ENCODE results near the gene TMUB2.

Gene TMUB2

GRCh38 chr17:44214230-44214494 lies 27.4 kb downstream of the TMUB2 start:
- no peaks in the 10 kb centered on the region for H3K27me3 ChIP-seq (ENCODE audit: control insufficient read depth in 1 of 2, insufficient read depth in 2 of 2, low read length in 2 of 2)
- H3K4me3 ChIP-seq (ENCODE audit: low read length in 2 of 2): no peak overlapping the region
- H3K9me3 ChIP-seq (ENCODE audit: control insufficient read depth in 2 of 2, low read length in 2 of 2): no peaks in the 10 kb centered on the region
- peaks cover 39% of the 10 kb centered on the region for H3K4me1 ChIP-seq (ENCODE audit: control insufficient read depth, insufficient read depth, low read length)
- H3K36me3 ChIP-seq (ENCODE audit: control insufficient read depth in 2 of 2, insufficient read depth in 2 of 2, low read length in 2 of 2): peaks cover 48 to 51% of the 10 kb centered on the region in 2 donors
- no peak overlapping the region for H3K9ac ChIP-seq (ENCODE audit: low read length in 2 of 2)
- no peak overlapping the region for H3K27ac ChIP-seq (ENCODE audit: low read length)

DNA sequence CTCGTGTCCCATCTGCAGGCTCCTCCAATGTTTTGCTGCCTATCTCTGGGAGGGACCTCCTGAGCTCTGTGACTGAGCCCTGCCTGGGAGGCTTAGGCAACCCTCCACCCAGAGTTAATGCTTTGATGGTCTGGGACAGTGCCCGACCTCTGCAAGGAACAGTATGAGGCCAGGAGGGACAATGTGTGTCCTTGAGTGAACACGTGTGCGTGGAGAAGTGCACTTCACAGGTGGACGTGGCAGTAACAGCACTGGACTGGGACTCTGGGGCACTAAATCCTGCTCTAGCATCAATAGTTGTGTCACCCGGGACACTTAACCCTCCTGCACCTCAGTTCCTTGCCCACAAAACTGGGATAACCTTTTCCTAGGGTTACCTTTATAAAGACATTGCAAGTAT lies 28.1 kb downstream of the TMUB2 start:
- H3K9me3 ChIP-seq (ENCODE audit: control insufficient read depth in 2 of 2, low read length in 2 of 2): no peaks in the 10 kb centered on the region
- no peaks in the 10 kb centered on the region for H3K27me3 ChIP-seq (ENCODE audit: control insufficient read depth in 1 of 2, insufficient read depth in 2 of 2, low read length in 2 of 2)
- H3K4me1 ChIP-seq (ENCODE audit: control insufficient read depth, insufficient read depth, low read length): peaks cover 36% of the 10 kb centered on the region
- H3K4me3 ChIP-seq (ENCODE audit: low read length in 2 of 2): no peak overlapping the region
- peaks cover 40 to 45% of the 10 kb centered on the region in 2 donors for H3K36me3 ChIP-seq (ENCODE audit: control insufficient read depth in 2 of 2, insufficient read depth in 2 of 2, low read length in 2 of 2)
- no peak overlapping the region for H3K9ac ChIP-seq (ENCODE audit: low read length in 2 of 2)
- H3K27ac ChIP-seq (ENCODE audit: low read length): no peak overlapping the region

GRCh38 chr17:44216173-44216572 lies 29.4 kb downstream of the TMUB2 start:
- H3K4me3 ChIP-seq (ENCODE audit: low read length in 2 of 2): no peak overlapping the region
- H3K9me3 ChIP-seq (ENCODE audit: control insufficient read depth in 2 of 2, low read length in 2 of 2): no peaks in the 10 kb centered on the region
- H3K27ac ChIP-seq (ENCODE audit: low read length): peak overlapping the region; percentile 24
- H3K36me3 ChIP-seq (ENCODE audit: control insufficient read depth in 2 of 2, insufficient read depth in 2 of 2, low read length in 2 of 2): peaks cover 39 to 45% of the 10 kb centered on the region in 2 donors
- H3K4me1 ChIP-seq (ENCODE audit: control insufficient read depth, insufficient read depth, low read length): peaks cover 24% of the 10 kb centered on the region
- H3K9ac ChIP-seq (ENCODE audit: low read length in 2 of 2): no peak overlapping the region
- no peaks in the 10 kb centered on the region for H3K27me3 ChIP-seq (ENCODE audit: control insufficient read depth in 1 of 2, insufficient read depth in 2 of 2, low read length in 2 of 2)

DNA sequence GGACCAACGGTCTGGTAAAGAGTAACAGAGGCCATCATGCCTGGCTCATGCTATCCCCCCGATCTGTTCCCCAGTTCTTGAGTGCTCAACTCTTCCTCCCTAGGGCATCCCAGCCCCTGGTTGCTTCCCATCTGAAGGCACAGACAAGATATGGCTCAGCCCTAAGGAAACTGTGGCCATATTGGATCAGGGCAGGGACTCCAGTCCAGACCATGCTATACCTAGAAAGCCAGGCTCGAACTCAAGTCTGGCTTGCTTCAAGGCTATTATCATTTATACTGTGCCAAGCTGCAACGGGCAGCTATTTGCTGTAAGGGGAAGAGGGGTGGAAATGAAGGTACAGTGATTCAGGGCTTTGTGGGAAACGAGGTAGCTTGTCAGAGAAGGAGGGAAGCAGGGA lies 29.9 kb downstream of the TMUB2 start:
- Histone ChIP-seq H3K4me1 (ENCODE audit: control insufficient read depth, insufficient read depth, low read length) (peaks cover 26% of the 10 kb centered on the region), H3K27me3 (ENCODE audit: control insufficient read depth in 1 of 2, insufficient read depth in 2 of 2, low read length in 2 of 2) (no peaks in the 10 kb centered on the region), H3K27ac (ENCODE audit: low read length) (no peak overlapping the region), H3K4me3 (ENCODE audit: low read length in 2 of 2) (peak overlapping the region in 1 of 2 donors; percentile 22), H3K36me3 (ENCODE audit: control insufficient read depth in 2 of 2, insufficient read depth in 2 of 2, low read length in 2 of 2) (peaks cover 34 to 40% of the 10 kb centered on the region in 2 donors), H3K9me3 (ENCODE audit: control insufficient read depth in 2 of 2, low read length in 2 of 2) (no peaks in the 10 kb centered on the region), H3K9ac (ENCODE audit: low read length in 2 of 2) (peak overlapping the region in 1 of 2 donors; percentile 36)

GRCh38 chr17:44217738-44218343 lies 31.1 kb downstream of the TMUB2 start:
- peak overlapping the region; percentile 60 to 69 for H3K9ac ChIP-seq (ENCODE audit: low read length in 2 of 2)
- H3K36me3 ChIP-seq (ENCODE audit: control insufficient read depth in 2 of 2, insufficient read depth in 2 of 2, low read length in 2 of 2): peaks cover 33 to 40% of the 10 kb centered on the region in 2 donors
- H3K27me3 ChIP-seq (ENCODE audit: control insufficient read depth in 1 of 2, insufficient read depth in 2 of 2, low read length in 2 of 2): no peaks in the 10 kb centered on the region
- no peaks in the 10 kb centered on the region for H3K9me3 ChIP-seq (ENCODE audit: control insufficient read depth in 2 of 2, low read length in 2 of 2)
- peak overlapping the region; percentile 78 for H3K4me3 ChIP-seq (ENCODE audit: low read length in 2 of 2)
- peak overlapping the region; percentile 69 for H3K27ac ChIP-seq (ENCODE audit: low read length)
- H3K4me1 ChIP-seq (ENCODE audit: control insufficient read depth, insufficient read depth, low read length): peaks cover 37% of the 10 kb centered on the region

GRCh38 chr17:44218344-44219107 lies 31.8 kb downstream of the TMUB2 start:
- H3K4me3 ChIP-seq (ENCODE audit: low read length in 2 of 2): peak overlapping the region; percentile 78
- peaks cover 30 to 36% of the 10 kb centered on the region in 2 donors for H3K36me3 ChIP-seq (ENCODE audit: control insufficient read depth in 2 of 2, insufficient read depth in 2 of 2, low read length in 2 of 2)
- H3K9ac ChIP-seq (ENCODE audit: low read length in 2 of 2): peak overlapping the region; percentile 60 to 69

GRCh38 chr17:44219108-44219615 lies 32.4 kb downstream of the TMUB2 start:
- Histone ChIP-seq H3K4me3 (ENCODE audit: low read length in 2 of 2) (peak overlapping the region; percentile 58 to 78), H3K4me1 (ENCODE audit: control insufficient read depth, insufficient read depth, low read length) (peaks cover 48% of the 10 kb centered on the region), H3K27ac (ENCODE audit: low read length) (peak overlapping the region; percentile 60), H3K36me3 (ENCODE audit: control insufficient read depth in 2 of 2, insufficient read depth in 2 of 2, low read length in 2 of 2) (peaks cover 24 to 31% of the 10 kb centered on the region in 2 donors), H3K27me3 (ENCODE audit: control insufficient read depth in 1 of 2, insufficient read depth in 2 of 2, low read length in 2 of 2) (no peaks in the 10 kb centered on the region), H3K9ac (ENCODE audit: low read length in 2 of 2) (peak overlapping the region; percentile 71), H3K9me3 (ENCODE audit: control insufficient read depth in 2 of 2, low read length in 2 of 2) (no peaks in the 10 kb centered on the region)

More at GRCh38 chr17:44218344-44219107, 31.8 kb downstream of the TMUB2 start:
- Histone ChIP-seq H3K27ac (ENCODE audit: low read length) (peak overlapping the region; percentile 69), H3K9me3 (ENCODE audit: control insufficient read depth in 2 of 2, low read length in 2 of 2) (no peaks in the 10 kb centered on the region), H3K4me1 (ENCODE audit: control insufficient read depth, insufficient read depth, low read length) (peaks cover 44% of the 10 kb centered on the region), H3K27me3 (ENCODE audit: control insufficient read depth in 1 of 2, insufficient read depth in 2 of 2, low read length in 2 of 2) (no peaks in the 10 kb centered on the region)

- Histone ChIP-seq H3K36me3 (ENCODE audit: control insufficient read depth in 2 of 2, insufficient read depth in 2 of 2, low read length in 2 of 2) (peaks cover 18 to 25% of the 10 kb centered on the region in 2 donors), H3K9me3 (ENCODE audit: control insufficient read depth in 2 of 2, low read length in 2 of 2) (no peaks in the 10 kb centered on the region), H3K27me3 (ENCODE audit: control insufficient read depth in 1 of 2, insufficient read depth in 2 of 2, low read length in 2 of 2) (no peaks in the 10 kb centered on the region), H3K4me3 (ENCODE audit: low read length in 2 of 2) (peak within 1 kb of the TSS; percentile 63 to 85), H3K4me1 (ENCODE audit: control insufficient read depth, insufficient read depth, low read length) (peaks cover 48% of the 10 kb centered on the region), H3K27ac (ENCODE audit: low read length) (peak within 1 kb of the TSS; percentile 93), H3K9ac (ENCODE audit: low read length in 2 of 2) (peak within 1 kb of the TSS; percentile 74 to 90)
These were observed 32.9 kb downstream of the TMUB2 start, which contains the start of gene UBTF for GRCh38 chr17:44219616-44220212. Gene UBTF (minus strand): TSS chr17:44219675. CDS start chr17:44218229, 1,446 bp downstream.

DNA sequence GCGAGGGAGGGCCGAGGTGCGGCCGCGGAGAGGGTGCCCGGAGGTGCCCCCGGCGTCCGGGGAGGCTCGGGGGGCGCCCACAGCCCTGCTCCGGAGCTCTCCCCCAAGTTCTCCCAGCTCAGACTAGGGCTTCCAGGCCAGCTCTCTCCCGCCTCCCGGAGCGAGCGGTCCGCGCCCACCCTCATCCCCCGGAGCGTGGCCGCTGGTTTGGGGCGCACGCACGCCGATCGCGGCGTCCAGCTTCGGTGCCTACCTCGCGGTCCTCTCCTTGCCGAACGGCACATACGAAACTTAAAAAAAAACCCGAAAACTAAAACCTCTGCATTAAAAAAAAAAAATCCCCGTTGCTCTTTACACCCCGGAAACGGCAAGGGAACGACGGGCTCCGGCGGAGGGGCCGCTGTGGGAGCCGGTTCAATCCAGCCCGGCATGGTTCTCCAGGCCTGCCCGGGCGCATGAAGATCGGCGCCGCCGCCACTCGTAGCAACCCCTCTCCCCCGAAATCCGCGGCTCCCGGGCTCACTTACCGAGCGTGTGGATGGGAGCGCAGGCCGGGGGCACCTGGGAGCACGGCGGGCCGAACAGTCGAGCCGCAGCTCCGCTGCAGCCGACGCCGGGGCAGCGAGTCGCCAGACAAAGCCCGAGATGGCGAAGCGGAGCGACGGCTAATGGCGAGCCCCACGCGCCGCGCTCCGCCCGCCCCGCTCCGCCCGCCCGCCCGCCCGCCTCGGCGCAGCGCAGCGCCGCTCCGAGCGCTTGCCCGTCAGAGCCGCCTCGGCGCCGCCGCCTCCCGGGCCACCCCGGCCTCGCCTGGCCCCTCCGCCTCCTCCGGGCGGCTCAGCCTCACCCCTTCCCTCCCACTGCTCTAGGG lies 33.7 kb downstream of the TMUB2 start:
- Histone ChIP-seq H3K27me3 (ENCODE audit: control insufficient read depth in 1 of 2, insufficient read depth in 2 of 2, low read length in 2 of 2) (no peaks in the 10 kb centered on the region), H3K4me3 (ENCODE audit: low read length in 2 of 2) (peak overlapping the region; percentile 63 to 85), H3K9me3 (ENCODE audit: control insufficient read depth in 2 of 2, low read length in 2 of 2) (no peaks in the 10 kb centered on the region), H3K9ac (ENCODE audit: low read length in 2 of 2) (peak overlapping the region; percentile 74 to 90), H3K27ac (ENCODE audit: low read length) (peak overlapping the region; percentile 93), H3K4me1 (ENCODE audit: control insufficient read depth, insufficient read depth, low read length) (peaks cover 48% of the 10 kb centered on the region), H3K36me3 (ENCODE audit: control insufficient read depth in 2 of 2, insufficient read depth in 2 of 2, low read length in 2 of 2) (peaks cover 11 to 18% of the 10 kb centered on the region in 2 donors)
